ENCODE results near the gene ARHGAP26.

ARHGAP26 gene

DNA sequence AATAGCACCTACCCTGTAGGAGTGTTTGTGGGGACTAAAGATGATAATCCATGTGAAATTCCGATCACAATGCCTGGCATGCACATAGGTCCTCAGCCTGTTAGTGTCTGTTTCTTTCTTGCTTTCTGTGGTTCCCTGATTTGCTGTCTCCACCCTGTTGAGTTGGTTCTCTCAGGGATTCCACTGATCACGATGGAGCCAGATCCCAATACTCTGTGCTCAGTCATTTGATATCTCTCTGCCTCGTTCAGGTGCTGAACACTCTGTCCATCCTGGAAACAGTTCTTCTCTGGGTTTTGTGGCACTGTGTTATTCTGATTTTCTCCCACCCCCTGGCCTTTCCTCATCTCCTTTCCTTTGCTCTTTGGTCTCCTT lies 60.8 kb downstream of the ARHGAP26 start:
- DNase-seq: no peak

DNA sequence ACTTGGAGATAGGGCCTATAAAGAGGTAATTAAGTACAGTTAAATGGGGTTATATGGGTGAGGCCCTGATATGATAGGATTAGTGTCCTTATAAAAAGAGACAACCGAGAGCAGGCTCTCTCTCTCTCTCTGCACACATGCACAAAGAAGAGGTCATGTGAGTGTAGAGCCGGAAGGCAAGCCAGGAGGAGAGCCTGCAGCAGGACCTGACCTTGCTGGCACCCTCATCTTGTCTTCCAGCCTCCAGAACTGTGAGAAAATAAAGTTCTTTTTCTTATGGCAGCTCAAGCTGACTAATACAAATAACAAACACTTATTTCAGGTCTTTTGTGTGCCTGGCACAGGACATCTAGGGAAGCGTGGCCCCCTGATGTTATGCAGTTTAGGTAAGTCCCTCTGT lies 62.1 kb downstream of the ARHGAP26 start:
- DNase-seq: no peak

DNA sequence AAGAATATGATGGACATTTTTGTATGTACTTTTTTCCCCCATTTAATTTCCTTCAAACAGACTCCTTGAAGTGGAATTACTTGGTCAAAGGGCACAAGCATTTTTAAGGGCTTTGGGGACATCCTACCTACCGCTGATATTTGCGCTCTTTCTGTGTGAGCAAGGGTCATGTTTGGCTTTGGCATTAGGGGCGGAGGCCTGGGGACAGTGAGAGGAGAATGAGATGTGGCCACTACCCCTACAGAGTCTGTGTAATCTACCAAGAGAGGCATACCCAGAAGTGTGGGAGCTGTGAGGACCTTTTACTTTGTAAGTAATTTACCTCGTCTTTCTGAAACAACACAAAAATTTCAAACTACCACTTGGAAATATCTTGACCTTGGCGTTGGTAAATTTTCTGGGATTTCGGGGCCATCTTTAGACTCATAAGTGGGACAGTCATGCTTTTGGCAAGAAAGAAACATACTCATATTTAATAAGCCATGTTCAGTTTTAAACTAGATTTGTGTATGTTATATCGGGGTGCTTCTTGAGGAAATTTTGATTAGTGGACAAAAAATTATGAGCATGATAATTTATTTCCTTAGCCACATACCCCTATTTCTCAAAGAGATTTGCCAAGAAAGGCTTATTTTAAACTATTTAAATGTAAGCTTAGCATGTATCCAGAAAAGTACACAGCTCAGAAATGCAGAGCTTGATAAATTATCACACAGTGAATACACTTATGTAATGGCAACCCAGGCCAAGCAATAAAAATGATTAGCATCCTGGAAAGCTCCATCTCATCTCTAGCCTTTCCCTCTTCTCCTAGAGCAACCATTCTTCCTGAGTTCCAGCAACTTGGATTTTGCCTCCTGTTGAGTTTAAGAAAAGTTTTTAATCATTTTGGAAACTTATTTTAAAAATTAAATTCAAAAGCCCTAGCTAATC lies 63.6 kb downstream of the ARHGAP26 start:
- DNase-seq: no peak

DNA sequence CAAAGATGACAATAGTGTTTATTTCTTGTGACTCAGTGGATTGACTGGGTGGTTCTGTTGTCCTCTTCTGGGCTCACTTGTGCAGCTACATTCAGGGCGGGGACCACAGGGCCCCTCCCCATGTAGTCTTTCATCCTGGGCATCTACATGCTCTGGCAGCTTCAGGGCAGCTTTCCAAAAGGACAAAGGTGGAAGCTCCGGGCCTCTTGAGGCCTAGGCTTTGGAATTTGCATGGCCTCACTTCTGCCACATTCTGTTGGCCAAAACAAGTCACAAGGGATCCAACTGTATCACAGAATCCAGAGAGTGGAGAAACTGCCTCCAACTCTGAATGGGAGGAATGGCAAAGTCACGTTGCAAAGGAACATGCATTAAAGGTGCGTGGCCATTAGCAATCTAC lies 64.3 kb downstream of the ARHGAP26 start:
- DNase-seq: no peak

DNA sequence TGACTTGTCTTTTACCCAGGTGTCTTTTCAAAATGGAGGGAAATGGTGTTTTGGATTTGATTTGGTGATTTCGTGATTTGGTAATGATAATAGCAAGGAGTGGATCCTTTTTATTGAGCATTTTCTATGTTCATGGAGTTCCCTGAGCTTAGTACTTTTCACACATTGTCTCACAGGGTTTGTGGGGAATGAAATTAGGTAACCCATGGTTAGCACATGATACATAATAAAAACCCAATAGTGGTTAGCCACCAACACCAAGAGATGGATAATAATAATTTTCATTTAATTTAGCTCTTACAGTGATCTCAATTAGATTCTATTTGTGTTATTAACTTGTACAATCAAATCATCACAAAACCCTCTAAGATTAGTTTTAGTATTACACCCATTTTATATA lies 65.4 kb downstream of the ARHGAP26 start:
- DNase-seq: no peak

DNA sequence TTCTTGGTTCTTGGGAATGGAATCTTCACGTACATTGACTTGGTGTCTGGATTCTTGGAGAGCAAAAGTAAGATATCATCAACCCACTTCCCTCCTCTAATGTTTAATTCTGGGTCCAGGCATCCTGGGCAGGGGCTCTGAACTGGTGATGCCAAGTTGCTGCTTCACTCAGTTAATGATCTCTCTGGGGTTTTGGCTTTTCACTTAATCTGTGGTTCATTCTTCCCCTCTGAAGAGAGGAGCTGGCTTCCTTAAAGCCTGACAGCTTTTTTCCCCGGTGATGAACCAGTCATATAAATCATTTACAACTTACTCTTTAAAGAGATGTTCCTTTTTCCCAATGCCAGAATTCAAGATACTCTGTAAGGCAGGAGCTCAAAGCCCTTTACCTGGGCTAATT lies 65.9 kb downstream of the ARHGAP26 start:
- no peak for DNase-seq

DNA sequence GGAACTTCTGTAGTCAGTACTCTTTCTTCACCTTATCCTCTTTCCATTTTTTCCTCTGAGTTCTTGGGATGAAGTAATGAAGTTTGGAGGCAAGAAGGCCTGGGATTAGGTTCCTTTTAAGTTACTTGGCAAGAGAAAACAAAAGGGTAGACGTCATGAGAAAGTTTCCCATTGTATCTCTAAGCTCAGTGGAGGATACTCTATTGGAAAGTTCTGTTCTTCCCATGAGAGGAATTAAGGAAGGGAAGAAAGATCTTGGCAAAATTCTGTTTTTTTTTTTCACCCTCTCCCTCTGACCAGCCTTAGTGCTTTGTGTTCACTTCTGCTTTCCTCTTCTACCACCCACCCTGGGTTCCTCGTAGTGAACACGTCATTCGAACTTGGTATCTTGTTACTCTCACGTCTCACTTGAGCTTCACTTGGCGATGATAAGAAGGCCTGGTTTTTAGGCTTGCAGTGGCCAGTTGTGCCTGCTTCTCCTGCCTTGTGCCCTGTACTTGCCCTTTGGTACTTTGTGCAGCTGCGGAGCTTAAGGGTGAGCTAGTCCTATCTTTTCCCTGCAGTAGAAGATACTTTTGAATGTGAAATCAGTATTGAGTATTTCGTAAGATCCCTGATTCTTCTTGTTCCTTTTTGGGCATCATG lies 67.0 kb downstream of the ARHGAP26 start:
- no peak for DNase-seq

DNA sequence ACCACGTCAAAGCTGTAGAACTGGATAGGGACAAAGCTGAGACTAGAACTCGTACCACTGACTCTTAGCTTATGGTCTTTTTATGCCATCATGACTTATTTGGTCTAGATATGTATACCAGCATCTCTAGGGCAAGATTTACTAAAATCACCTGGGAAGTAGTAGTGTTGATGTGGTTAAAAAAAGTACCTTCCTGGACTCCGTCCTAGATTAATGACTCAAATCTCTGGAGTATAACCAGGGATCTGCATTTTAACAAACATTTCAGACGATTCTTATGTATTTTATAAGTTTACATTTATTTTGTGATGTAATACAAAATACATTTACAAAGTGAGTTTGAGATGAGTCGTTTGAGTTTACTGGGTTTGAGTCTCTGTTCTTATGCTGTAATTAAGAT lies 68.7 kb downstream of the ARHGAP26 start:
- no peak for DNase-seq

DNA sequence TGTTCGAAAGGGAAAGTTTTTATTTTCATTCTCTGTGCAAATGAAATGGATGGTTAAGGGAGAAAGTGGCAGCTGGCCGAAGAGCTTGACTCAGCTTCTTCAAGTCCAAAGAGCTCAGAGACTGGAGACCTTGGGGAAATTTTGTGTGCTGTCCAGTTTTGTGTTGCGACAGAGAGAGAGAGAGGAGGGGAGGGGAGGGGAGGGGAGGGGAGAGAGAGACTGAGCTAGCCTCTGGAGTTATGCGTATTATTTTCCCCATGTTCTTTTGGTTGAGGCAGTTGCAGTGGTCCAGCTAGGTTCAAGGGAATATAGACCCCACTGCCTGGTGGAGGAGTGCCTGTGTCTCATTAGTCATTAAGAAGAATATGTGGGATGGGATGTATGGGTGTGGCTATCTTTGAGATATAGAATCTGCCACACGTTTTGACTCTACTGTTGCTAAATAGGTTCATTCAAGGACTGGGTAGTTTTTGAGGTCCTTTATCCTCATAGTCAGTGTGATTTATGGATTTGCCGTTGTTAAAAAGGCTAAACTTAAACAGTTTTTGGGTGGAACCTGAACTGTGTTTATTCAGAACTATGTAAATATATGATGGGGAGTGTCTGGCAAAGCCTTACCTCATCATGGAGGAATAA lies 69.7 kb downstream of the ARHGAP26 start:
- DNase-seq: no peak

DNA sequence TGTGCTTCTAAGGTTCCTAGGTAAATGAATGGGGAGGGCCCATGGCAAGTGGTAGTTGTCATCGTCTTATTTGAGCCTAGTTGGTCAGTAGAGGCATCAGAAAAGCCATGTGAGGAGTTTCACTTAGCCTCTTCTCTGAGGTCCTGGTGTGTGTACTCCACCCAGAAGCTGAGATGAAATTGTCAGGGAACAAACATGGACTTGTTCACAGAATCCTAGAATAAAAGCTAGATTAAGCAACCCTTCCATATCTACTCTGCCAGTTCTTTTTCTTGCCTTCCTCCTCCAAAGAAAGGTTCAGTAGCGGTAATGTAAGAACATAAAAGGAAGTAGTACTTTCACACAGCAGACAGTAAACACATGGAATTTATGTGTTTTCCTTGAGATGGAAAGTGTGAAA lies 70.4 kb downstream of the ARHGAP26 start:
- no peak for DNase-seq

DNA sequence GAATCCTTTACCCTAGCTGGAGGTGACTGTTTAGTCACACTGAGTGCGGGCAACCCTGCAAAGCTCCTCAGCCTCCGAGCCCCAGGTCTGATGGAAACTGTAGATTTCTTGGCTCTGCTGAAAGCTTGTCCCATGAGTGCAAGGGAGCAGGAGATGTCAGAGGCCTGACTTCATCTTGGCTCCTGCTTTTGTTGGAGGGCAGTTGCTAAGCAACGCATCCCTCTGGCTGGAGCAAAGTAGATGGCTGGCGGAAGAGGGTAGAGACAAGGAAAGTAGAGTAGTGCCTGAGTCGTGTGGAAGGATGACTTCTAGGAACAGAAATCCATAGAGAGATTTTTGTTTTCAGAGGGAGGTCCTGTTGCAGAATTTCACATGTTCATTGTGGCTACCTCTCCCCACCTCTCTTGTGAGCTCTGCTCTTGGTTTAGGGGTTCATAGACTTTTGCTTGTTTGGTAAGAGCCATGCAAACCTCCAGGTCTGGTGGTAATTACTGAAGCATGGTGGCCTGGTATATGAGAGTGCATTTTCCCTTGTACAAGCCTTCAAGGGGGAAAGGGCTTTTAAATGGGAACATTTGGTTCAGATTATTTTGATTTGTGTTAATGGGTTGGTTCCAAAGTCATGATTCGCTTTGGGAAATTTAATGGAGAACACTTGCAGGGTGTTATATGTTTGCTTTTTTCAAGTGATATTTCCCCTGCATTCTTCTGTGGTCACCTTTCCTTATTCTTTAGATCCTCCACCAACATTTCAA lies 71.5 kb downstream of the ARHGAP26 start:
- no peak for DNase-seq

DNA sequence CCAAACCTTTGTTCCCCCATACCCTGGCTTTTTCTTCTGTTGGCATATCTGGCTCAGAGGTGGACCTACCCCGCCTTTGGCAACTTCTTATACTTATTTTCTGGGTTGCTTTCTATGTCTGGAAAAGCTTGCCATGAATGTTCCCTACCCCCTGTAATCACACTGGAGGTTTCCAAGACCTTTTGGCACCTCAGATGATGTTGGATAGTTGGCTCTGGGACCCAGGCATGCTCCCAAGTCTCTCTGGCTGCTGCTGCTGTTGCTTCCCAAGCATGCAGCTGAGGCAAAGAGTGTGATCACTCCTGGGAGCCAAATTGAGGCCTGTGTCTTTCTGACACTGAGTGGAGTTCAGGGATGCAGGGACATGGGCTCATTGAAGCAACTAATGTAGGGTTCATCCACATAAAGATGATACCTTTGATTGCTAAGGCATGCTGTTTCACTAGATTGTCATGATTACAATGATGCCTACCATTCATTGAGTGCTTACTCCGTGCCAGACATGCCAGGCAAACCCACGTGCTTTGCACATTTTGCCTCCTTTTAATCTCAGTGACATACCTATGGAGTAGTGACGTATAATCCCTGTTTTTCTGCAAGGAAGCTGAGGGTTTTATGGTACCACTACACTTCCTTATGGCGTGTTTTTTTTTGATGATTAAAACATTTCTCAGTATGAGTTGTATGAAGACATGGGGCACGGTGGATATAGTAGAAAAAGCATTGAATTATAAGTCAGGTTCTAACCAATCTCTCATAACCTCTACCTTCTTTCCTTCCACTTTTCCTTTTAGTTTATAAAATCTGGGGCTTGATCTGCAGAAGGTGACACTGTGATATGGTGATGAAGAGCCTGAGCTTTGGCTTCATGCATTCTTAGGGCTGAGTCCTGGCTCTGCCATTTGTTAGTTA lies 73.1 kb downstream of the ARHGAP26 start:
- DNase-seq: no peak

DNA sequence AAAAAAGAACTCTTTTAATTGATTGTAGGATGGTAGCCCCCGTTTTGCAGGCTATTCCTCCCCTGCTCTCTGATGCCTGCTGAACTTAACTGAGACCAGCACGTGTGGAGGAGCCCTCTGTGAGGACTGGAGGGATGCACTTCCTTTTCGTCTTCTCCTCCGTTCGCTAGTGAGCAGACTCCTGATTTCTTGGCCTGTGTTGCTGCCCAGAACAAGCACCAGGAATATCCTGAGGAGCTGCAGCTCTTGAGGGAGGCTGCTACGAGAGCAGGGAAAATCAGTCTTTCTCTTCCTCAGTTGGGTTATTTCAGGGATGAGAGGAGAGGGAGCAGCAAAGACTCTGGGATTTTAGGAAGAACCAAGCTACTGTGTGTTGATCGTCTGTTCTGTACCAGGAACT lies 74.7 kb downstream of the ARHGAP26 start:
- DNase-seq: no peak

DNA sequence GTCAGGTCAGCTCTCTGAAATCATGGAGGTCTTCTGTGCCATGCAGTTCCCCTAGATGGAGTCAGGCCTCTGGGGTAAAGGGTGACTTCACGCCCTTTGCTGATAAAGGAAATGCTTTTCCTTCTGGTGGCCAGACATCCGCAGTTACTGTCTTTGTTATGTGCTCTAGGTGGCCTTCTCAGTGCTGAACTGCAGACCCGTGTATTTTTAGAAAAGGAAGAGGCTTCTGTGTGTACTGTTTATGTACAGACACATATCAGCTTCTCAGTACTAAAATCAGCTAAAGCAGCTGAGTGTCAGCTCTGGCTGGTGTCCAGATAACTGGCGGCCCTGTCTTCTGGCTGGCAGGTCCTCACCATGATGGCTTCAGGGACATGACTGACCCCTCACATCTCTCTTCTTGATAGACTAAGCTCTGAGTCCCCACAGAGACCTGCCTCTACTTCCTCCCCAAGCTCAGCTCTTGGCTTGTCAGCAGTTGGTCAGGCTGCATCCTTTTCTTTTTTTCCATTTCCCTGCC lies 75.3 kb downstream of the ARHGAP26 start:
- no peak for DNase-seq

DNA sequence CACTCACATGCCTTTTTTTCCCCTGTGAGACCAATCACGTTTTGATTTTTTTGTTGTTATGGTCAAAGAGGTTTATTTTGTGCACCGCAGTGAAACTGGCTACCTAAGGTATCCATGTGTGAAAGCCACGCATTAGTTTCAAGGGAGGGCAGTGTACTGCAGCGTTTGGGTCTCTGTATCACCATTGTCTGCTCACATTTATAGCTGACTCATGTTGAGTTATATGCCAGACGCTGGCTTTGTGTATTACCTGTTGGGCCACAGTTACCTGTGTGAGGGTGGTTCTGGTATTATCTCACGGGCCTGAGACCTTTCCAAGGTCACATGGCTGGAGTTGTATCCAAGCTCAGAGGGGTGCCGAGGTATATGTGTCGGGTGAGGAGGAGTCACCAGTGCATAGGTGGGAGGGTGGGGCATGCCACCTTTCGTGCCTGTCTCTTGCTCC lies 75.8 kb downstream of the ARHGAP26 start:
- DNase-seq: no peak

DNA sequence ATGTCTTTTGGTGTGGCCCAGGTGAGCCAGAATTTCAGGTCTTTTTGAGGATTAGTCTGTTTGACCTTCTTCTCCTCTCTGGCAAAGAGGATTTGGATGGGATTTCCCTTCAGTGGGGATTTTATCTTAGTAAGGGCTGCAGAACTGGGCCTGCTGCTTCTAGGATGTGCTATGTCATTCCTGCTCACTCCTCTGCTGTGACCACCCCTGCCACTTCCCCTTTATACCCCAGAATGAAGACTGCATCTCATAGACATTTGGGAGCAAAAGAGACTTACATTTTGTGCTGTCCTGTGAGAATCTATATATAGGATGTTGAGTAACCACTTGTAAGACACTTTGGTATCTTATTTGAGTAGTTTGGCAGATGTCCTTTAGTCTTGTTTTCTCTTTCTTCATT lies 76.2 kb downstream of the ARHGAP26 start:
- no peak for DNase-seq

DNA sequence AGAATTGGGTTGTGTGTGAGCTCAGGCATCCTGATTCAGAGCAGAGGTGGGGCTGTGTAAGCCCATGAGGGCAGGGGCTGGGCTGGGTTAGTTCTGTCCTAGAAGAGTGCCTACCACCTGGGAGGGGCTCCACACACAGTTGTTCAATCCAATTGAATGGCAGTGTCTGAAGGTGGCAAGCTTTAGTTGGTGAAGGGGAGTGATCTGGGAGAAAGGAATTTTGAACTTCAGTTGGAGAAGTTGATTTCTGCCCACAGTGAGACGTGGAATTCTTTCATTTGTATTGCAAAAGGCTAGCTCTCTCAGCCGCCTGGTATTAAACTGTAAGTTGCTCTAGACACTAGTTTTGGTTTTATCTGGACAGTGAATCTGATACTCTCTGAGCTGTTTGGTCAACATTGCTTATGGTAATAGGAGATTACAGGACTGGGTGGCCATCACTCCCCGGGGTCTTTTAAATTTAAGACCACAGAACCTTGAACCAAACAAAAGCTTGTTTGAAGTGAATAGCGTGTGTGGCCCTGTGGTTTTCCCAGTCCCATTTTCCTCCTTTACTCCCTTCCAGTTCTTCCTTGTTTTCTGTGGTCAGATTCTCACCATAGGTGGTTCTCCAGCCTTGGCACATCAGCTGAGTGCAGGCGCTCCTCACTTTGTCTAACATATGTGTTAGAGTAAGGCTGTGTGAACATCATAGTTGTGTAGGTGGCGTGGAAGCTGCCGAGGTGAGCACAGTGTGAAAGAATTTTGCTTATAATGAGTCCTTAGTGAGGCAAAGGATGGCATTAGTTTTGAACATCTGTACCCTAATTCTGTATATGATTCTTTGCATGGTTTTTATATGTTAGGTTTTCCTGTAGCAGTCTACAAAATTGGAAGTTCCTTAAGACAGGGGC lies 78.0 kb downstream of the ARHGAP26 start:
- no peak for DNase-seq

DNA sequence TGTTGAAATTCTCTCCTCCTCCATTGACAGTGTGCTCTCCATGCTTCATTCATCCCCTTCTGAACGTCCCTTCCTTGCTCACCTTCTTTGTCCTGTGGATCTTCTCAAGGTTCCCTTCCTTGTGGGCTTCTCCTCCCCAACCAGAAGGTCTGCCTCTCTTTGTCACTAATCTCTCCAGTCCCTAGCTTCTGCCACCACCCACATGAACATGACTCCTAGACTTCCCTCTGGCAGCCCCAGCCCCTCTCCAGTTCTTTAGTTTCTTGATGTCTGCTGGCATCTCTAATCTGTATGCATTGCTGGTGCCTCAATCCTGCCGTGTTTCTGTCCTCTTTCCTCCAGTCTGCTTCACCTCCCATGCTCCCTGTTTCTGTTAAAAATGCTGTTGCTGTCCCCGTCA lies 79.3 kb downstream of the ARHGAP26 start:
- no peak for DNase-seq

DNA sequence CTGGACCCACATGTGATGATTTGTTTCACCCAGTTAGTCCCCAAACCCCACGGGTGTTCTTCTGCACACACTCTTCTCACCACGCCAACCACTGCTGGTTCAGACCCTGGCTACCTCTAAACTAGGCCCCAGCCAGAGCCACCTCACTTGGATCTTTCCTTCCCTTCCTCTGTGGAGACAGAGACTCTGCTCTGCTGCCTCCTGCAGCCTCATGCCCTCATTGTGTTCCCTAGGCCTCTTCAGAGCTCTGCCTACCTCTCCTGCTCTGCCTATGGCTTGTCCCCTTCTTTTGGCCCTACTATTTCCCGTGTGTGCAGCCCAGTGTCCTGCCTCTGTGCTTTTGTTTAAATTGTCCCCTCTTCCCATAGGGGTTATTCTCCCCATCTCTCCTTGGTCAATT lies 79.7 kb downstream of the ARHGAP26 start:
- no peak for DNase-seq

DNA sequence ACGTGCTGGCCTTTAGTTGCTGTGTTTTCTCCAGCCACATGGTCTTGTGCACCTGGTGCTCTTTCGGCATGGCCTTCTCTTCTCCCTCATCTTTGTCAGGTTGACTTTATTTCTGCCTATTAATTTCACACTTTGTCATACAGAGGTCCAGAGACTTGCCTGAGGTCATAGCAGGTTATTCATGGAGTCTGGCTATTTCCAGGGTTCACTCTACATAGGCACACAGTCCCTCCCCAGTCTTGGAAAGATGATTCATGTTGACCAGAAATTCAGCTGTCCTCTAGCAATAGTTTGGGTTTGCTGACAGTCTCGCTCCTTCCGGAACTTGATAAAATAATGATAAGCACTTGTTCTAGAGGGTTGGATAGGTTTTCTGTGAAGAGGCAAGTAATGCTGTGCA lies 81.6 kb downstream of the ARHGAP26 start:
- no peak for DNase-seq

Measured in activated CD4-positive, alpha-beta T cell treated with anti-CD3 and anti-CD28 coated beads for 4 hours (primary cell).